Prostate gland (tissue), 2 donors: ENCODE measurements around the gene TNIP2.

Experiments used
- POLR2A ChIP-seq: fragments of 450-650 bp; IDR thresholded peaks from one replicate; pipeline ENCODE4 v1.6.1; 2016; ENCODE audit warnings: antibody characterized with exemption, mild to moderate bottlenecking
- POLR2AphosphoS5 ChIP-seq: sonication (generic); formaldehyde crosslinking; IDR thresholded peaks from one replicate; pipeline ENCODE4 v1.6.1; 2017; ENCODE audit warnings: antibody characterized with exemption
- TF ChIP-seq, protein P1 (sequence below), 4 experiments: fragments of 200-600 bp in 2 of 4; fragments of 450-650 bp in 2 of 4; sonication (generic) in 2 of 4; IDR thresholded peaks; 1 replicate in 3 of 4; 2 replicates in 1 of 4; pipeline ENCODE4 v1.5.1; 2016 to 2019; ENCODE audit warnings: antibody characterized with exemption in 4 of 4, mild to moderate bottlenecking in 2 of 4, moderate library complexity in 2 of 4

- TF ChIP-seq POLR2AphosphoS5 (no peak), POLR2A (no peak)
- TF ChIP-seq, protein P1, sequence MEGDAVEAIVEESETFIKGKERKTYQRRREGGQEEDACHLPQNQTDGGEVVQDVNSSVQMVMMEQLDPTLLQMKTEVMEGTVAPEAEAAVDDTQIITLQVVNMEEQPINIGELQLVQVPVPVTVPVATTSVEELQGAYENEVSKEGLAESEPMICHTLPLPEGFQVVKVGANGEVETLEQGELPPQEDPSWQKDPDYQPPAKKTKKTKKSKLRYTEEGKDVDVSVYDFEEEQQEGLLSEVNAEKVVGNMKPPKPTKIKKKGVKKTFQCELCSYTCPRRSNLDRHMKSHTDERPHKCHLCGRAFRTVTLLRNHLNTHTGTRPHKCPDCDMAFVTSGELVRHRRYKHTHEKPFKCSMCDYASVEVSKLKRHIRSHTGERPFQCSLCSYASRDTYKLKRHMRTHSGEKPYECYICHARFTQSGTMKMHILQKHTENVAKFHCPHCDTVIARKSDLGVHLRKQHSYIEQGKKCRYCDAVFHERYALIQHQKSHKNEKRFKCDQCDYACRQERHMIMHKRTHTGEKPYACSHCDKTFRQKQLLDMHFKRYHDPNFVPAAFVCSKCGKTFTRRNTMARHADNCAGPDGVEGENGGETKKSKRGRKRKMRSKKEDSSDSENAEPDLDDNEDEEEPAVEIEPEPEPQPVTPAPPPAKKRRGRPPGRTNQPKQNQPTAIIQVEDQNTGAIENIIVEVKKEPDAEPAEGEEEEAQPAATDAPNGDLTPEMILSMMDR (IDR thresholded peaks at IDR 0.05): no peak
Observed at GRCh38 chr4:2788101-2788500, 32.0 kb upstream of the TNIP2 start.
